SU-DHL-6 (cell line): ENCODE results near the gene AMBP.

Experiments used
- EZH2phosphoT487 ChIP-seq: fragments of 200-600 bp; sonication (generic), shearing (Covaris generic); conservative IDR thresholded peaks from 2 replicates; pipeline ENCODE4 v1.6.1; 2018; ENCODE audit warnings: mild to moderate bottlenecking, antibody characterized with exemption, low read length, moderate library complexity, mixed read lengths
- TF ChIP-seq, protein P1 (sequence below): fragments of 200-600 bp; sonication (generic); IDR thresholded peaks from one replicate; pipeline ENCODE4 v1.5.1; 2017; ENCODE audit warnings: antibody characterized with exemption, mild to moderate bottlenecking, low read length, moderate library complexity; ENCODE audit not compliant: insufficient read depth, poor library complexity, severe bottlenecking

DNA sequence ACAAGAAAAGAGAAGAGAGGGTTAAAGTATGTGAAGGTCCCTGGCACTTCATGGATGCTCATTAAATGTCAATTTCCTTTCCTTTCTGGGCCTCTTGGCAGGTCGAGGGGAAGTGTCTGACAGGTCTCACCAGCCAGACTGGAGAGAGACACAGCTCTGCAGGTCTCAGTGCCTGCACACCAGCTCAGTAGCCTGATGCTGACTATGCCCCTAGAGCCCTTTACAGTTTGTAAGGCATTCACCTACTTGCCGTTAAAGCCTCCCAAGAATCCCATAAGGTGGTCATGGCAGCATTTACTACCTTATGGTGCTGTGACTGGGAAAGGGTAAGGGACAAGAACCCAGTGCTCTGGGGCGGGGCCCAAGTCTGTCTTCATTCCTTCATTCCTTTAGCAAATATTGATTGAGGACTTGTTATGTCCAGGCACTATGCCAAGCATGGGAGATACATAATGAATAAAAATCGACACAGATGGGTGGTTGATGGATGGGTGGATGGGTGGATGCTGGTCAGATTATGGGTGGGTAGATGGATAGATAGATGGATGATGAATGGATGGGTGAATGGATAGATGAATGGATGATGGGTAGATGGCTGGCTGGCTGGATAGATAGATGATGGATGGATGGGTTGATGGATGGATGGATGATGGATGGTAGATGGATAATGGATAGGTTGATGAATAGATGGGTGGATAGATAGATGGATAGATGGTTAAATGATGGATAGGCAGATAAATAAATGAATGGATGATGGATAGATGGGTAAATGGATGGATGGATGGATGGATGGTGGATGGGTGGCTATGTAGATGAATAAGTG lies 42.3 kb upstream of the AMBP start:
- TF ChIP-seq, protein P1, sequence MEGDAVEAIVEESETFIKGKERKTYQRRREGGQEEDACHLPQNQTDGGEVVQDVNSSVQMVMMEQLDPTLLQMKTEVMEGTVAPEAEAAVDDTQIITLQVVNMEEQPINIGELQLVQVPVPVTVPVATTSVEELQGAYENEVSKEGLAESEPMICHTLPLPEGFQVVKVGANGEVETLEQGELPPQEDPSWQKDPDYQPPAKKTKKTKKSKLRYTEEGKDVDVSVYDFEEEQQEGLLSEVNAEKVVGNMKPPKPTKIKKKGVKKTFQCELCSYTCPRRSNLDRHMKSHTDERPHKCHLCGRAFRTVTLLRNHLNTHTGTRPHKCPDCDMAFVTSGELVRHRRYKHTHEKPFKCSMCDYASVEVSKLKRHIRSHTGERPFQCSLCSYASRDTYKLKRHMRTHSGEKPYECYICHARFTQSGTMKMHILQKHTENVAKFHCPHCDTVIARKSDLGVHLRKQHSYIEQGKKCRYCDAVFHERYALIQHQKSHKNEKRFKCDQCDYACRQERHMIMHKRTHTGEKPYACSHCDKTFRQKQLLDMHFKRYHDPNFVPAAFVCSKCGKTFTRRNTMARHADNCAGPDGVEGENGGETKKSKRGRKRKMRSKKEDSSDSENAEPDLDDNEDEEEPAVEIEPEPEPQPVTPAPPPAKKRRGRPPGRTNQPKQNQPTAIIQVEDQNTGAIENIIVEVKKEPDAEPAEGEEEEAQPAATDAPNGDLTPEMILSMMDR: no peak
- no peak for TF ChIP-seq EZH2phosphoT487
